Activated T-helper 2 cell treated with anti-CD3 and anti-CD28 coated beads, Interferon-gamma antibody, Interleukin-2, Interleukin-4, amounts not matched to agents 10 μg/mL and 5 μg/mL and 100 μg/mL, durations not matched to agents 14 hours and 24 hours and 36 hours (primary cell): Measurements from ENCODE around the gene MRPS7. TPM values are rescaled to one million over a fixed set of nuclear protein-coding genes. Genes with fewer than 3 reads are reported as not detected.
"Not testable (repeated sequence)": the region's sequence is repeated elsewhere in the genome, so short reads cannot be mapped to it uniquely, and the experiment has no call there.

Experiments used
- DNase-seq: peaks from one replicate; pipeline ENCODE4 v3.0.0; 2021; ENCODE audit warnings: low spot score
- H3K27ac Mint-ChIP-seq: one replicate; pipeline ENCODE4 v1.8.0; 2021; ENCODE audit warnings: mixed read lengths
- H3K27me3 Mint-ChIP-seq: one replicate; pipeline ENCODE4 v1.8.0; 2021; ENCODE audit warnings: low read depth, mixed read lengths
- H3K36me3 Mint-ChIP-seq: one replicate; pipeline ENCODE4 v1.8.0; 2021; ENCODE audit warnings: low read depth, mixed read lengths
- H3K4me1 Mint-ChIP-seq: one replicate; pipeline ENCODE4 v1.8.0; 2021; ENCODE audit warnings: low read depth, mixed read lengths
- H3K4me3 Mint-ChIP-seq: one replicate; pipeline ENCODE4 v1.8.0; 2021; ENCODE audit warnings: low read depth, mild to moderate bottlenecking, moderate library complexity, mixed read lengths
- H3K9me3 Mint-ChIP-seq: one replicate; pipeline ENCODE4 v1.8.0; 2021; ENCODE audit warnings: mixed read lengths
- intact Hi-C: fragments of 100-400 bp; cut with micrococcal nuclease; formaldehyde crosslinking; loops from one replicate; pipeline ENCODE4 v1.15.1; 2023
- total RNA-seq: library from RNA; stranded (reverse); gene quantifications from 2 replicates; pipeline ENCODE4 v1.2.3, GENCODE V29; 2022

The MRPS7 gene
- total RNA-seq, 1 donor from 2014 or later = 101 TPM

DNA sequence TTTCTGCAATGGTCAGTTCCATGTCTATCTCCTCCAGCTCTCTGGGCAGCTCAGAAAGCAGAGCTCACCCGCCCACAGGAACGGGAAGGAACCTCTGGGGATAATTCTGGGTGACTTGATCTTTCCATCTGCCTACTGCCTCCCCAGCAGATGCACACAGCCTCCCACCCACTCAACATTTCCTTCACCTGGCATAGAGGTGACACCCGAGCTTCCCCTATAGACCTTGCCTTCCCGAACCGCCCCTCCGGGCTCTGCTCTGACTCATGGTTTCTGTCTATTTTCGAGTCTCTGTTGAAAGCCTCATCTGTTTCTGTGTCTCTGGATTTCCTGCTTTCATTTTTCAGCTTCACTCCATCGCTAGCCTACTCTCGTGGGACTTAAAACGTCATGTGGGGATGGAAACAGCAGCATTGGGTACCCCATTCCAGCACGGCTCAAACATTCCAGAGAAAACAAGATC is 11.6 kb upstream of the MRPS7 start:
- Mint-ChIP-seq H3K9me3 (no peaks in the 10 kb centered on the region), H3K4me1 (peaks cover 53% of the 10 kb centered on the region), H3K27ac (peak overlapping the region; percentile 95), H3K27me3 (no peaks in the 10 kb centered on the region), H3K4me3 (peak overlapping the region; percentile 72), H3K36me3 (peaks cover 33% of the 10 kb centered on the region)
- peak; percentile 64 for DNase-seq
- intact Hi-C loops = loop anchor here (1.0 to 10.0 kb wide), 2 partner anchors 10 to 45 kb away; partner anchors contain the start of gene NUP85

DNA sequence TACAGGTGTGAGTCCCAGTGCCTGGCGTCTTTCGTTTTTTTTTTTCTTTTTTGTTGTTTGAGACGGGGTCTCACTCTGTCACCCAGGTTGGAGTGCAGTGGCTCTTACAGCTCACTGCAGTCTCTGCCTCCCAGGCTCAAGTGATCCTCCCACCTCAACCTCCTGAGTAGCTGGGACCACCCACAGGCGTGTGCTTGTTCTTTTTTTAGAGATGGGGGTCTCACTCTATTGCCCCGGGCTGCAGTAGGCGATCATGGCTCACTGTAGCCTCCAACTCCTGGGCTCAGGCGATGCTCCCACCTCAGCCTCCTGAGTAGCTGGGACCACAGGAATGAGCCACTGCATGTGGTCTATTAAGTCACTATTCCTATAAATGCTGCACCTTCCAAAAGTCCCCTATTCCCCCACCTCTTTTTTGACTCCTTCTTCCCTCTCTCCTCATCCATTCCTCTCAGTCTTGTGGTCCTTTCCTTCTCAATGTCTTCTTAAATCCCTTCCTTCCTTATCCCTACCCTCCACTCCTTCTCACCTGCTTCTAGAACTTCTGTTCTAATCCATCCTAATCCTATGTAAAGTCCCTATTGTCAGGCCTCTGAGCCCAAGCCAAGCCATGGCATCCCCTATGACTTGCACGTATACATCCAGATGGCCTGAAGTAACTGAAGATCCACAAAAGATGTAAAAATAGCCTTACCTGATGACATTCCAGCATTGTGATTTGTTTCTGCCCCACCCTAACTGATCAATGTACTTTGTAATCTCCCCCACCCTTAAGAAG is 9.5 kb upstream of the MRPS7 start:
- intact Hi-C loops = loop anchor here (10.0 kb wide), 1 partner anchor 47 kb away; the partner anchor contains the start of gene NUP85
- H3K4me3 Mint-ChIP-seq = no peak overlapping the region
- no peaks in the 10 kb centered on the region for H3K27me3 Mint-ChIP-seq
- DNase-seq = no peak
- H3K4me1 Mint-ChIP-seq = peaks cover 63% of the 10 kb centered on the region
- no peaks in the 10 kb centered on the region for H3K9me3 Mint-ChIP-seq
- peak overlapping the region; percentile 75 for H3K27ac Mint-ChIP-seq
- peaks cover 18% of the 10 kb centered on the region for H3K36me3 Mint-ChIP-seq

DNA sequence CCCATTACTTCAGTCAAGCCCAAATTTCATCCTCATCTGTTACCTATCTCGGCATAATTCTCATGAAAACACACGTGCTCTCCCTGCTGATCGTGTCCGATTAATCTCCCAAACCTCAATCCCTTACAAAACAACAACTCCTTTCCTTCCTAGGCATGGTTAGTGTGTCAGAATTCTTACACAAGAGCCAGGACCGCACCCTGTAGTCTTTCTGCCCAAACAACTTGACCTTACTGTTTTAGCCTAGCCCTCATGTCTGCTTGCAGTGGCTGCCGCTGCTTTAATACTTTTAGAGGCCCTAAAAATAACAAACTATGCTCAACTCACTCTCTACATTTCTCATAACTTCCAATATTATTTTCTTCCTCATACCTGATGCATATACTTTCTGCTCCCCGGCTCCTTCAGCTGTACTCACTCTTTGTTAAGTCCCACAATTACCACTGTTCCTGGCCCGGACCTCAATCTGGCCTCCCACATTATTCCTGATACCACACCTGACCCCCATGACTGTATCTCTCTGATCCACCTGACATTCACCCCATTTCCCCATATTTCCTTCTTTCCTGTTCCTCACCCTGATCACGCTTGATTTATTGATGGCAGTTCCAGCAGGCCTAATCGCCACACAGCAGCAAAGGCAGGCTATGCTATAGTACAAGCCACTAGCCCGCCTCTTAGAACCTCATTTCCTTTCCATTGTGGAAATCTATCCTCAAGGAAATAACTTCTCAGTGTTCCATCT is 5.6 kb upstream of the MRPS7 start:
- DNase-seq, H3K9me3 Mint-ChIP-seq, H3K27me3 Mint-ChIP-seq, H3K4me3 Mint-ChIP-seq: not testable (repeated sequence)
- Mint-ChIP-seq H3K36me3 (peaks cover 13% of the 10 kb centered on the region), H3K27ac (peak overlapping the region; percentile 29), H3K4me1 (peaks cover 70% of the 10 kb centered on the region)
- intact Hi-C loops = loop anchor here (10.0 kb wide), 1 partner anchor 51 kb away; the partner anchor contains the start of gene NUP85

DNA sequence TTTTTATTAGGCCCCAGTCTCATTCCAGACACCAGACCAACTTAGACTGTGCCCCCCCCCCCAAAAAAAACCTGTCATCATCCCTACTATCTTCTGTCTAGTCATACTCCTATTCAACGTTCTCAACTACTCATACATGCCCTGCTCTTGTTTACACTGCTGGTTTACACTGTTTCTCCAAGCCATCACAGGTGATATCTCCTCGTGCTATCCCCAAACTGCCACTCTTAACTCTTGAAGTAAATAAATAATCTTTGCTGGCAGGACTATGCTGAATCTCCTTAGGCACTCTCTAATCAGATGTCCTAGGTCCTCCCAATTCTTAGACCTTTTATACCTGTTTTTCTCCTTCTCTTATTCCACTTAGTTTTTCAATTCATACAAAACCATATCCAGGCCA is 4.5 kb upstream of the MRPS7 start:
- not testable (repeated sequence) for H3K4me3 Mint-ChIP-seq, H3K27ac Mint-ChIP-seq, H3K9me3 Mint-ChIP-seq, DNase-seq, H3K27me3 Mint-ChIP-seq
- H3K4me1 Mint-ChIP-seq = peaks cover 62% of the 10 kb centered on the region
- peaks cover 21% of the 10 kb centered on the region for H3K36me3 Mint-ChIP-seq
- intact Hi-C loops = loop anchor here (10.0 kb wide), 1 partner anchor 52 kb away; the partner anchor contains the start of gene NUP85

DNA sequence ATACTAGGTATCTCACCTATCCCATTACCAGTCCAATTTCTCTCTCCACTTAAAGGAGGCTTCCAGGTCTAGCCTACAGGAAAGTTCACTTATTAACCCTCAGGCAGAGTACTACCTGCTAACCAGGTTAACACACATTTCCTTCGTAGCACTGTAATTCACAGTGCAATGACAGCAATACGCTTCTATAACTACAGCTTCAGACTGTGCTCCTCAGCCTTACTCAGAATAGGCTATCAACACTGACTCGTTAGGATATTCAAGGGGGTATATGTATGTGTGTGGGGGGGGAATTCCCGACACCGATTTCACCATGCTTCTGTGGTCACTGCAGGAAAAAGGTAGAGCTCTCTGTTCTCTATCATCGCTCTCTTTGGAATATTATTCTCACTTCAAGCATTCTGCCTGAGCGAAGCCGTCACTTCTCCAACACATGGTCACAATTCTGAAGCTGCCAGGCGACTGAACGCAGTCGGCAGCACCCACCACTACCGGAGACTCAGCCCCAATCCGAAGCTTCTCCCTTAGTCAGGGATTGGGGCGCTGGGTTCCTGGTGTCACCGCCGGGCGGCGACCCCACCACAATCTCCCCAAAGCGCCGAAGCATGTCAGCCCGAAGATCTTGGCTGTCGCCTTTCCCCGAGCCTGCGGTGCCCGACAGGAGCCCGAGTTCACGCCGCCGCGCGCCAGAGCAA is 891 bp upstream of the MRPS7 start:
- no peak for DNase-seq
- intact Hi-C loops = loop anchor here (1.0 to 10.0 kb wide), 4 partner anchors 10 to 324 kb away; partner anchors contain the start of genes MYO15B, SLC25A19 and SUMO2
- Mint-ChIP-seq H3K27ac (peak overlapping the region; percentile 100), H3K27me3 (no peaks in the 10 kb centered on the region), H3K4me3 (peak overlapping the region; percentile 99), H3K4me1 (peaks cover 50% of the 10 kb centered on the region), H3K36me3 (peaks cover 50% of the 10 kb centered on the region), H3K9me3 (no peaks in the 10 kb centered on the region)

DNA sequence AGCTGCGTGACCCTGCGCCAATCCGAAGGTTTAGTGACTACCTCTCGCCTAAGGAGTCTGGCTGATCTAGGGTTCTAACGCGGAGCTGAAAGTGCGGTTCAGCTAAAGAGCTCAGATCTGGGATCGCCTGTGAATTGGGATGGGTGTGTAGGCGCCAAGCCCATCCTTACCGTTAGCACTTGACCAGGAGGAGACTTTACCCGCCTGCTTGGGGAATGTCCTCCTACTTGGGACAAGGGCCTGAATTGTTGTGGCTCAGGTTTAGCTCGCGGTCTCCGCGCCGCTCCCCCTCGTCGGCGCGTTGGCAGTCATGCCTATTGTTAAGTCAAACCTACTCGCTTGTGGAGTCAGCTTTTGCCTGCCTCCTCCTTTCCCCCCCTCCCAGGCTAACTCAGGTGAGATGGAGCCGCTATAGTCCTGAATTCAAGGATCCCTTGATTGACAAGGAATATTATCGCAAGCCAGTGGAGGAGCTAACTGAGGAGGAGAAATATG is 480 bp downstream of the MRPS7 start:
- peaks cover 42% of the 10 kb centered on the region for H3K4me1 Mint-ChIP-seq
- no peaks in the 10 kb centered on the region for H3K9me3 Mint-ChIP-seq
- peaks cover 63% of the 10 kb centered on the region for H3K36me3 Mint-ChIP-seq
- H3K4me3 Mint-ChIP-seq = peak overlapping the region; percentile 99
- peak overlapping the region; percentile 100 for H3K27ac Mint-ChIP-seq
- intact Hi-C loops = loop anchor here (1.0 to 10.0 kb wide), 3 partner anchors 8 to 323 kb away; partner anchors contain the start of genes MYO15B and SUMO2
- DNase-seq = no peak
- H3K27me3 Mint-ChIP-seq = no peaks in the 10 kb centered on the region

DNA sequence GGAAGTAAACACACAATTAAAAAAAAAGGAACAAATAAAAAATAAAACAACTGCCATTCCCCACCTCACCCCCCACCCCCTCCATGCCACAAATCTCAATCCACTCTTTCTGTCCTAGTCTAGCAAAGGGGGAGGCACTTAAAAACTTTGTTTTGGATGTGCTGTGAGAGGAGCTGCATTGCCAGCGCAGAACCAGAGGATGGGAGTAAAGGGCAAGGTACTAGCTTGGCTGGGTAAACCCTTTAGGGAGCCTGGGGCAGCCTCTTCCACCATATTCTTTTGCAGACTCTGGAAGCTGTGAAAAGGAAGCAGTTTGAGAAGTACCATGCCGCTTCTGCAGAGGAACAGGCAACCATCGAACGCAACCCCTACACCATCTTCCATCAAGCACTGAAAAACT is 1.4 kb downstream of the MRPS7 start:
- Mint-ChIP-seq H3K4me3 (peak overlapping the region; percentile 99), H3K27me3 (no peaks in the 10 kb centered on the region), H3K27ac (peak overlapping the region; percentile 100), H3K36me3 (peaks cover 67% of the 10 kb centered on the region), H3K9me3 (no peaks in the 10 kb centered on the region), H3K4me1 (peaks cover 37% of the 10 kb centered on the region)
- no peak for DNase-seq
- intact Hi-C loops = loop anchor here (5.0 to 10.0 kb wide), 2 partner anchors 81 to 322 kb away; partner anchors contain the start of genes MYO15B and SUMO2

DNA sequence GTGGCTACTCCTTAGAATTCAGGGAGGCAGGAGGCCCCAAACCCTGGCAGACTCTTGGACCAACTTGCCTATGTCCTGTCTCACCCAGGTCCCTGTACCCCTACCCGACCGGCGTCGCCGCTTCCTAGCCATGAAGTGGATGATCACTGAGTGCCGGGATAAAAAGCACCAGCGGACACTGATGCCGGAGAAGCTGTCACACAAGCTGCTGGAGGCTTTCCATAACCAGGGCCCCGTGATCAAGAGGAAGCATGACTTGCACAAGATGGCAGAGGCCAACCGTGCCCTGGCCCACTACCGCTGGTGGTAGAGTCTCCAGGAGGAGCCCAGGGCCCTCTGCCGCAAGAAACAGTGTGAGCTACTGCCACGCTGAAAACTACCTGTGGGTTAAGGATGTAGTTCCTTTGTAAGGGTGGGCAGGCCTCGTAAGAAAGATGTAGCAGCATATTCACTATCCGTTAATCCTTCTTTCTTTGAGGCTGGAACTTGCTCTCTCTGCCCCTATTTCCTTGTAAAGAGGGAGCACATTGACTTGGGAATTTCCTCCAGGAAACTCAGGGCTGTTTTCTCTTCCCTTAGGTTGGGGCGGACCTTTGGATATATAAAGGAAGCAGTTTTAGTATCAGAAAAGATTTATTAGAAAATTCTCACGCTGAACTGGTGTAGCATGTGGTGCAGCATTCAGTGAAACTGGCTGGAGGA is 4.1 kb downstream of the MRPS7 start:
- no peaks in the 10 kb centered on the region for H3K9me3 Mint-ChIP-seq
- H3K36me3 Mint-ChIP-seq = peaks cover 67% of the 10 kb centered on the region
- H3K4me3 Mint-ChIP-seq = no peak overlapping the region
- peaks cover 26% of the 10 kb centered on the region for H3K4me1 Mint-ChIP-seq
- no peak for DNase-seq
- no peak overlapping the region for H3K27ac Mint-ChIP-seq
- intact Hi-C loops = loop anchor here (10.0 kb wide), 1 partner anchor 319 kb away; the partner anchor contains the start of gene MYO15B
- no peaks in the 10 kb centered on the region for H3K27me3 Mint-ChIP-seq

DNA sequence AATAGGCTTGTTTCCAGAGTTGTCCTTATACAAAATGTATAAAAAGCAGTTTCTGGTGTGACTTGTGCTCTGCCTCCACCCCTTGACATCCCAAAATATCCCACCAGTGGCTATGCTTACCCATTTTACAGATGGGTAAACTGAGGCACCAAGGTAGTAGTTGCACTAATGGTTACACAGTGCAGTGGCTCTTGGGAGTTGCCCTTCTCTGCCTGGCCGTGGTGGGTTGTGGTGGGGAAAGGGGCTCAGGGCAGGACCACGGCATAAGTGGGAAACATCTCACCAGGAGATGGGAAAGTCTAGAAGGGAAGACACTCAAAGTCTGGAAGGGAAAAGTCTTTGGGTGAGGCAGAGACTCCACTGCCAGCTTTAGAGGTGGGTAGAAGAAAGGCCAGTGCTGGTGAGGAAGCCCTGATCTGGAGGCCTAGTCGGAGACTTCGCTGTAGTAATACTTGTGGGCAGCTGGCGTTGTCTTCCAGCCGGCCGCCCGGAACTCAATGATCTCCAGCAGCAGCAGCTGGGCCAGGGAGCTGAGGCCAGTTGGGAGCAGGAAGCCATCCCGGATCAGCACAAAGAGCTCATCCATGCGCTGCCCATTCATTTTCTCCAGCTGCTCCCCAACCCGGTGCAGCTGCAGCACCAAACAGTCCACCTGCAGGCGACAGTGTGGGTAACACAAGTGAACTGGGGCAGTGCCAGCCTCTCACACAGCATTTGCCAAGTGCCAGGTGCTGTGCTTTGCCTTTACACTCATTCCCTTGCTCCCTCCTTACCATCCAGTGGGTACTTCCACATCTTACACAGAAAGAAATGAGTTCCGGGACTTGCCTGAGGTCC is 4.9 kb downstream of the MRPS7 start:
- Mint-ChIP-seq H3K36me3 (peaks cover 65% of the 10 kb centered on the region), H3K27ac (no peak overlapping the region), H3K4me3 (no peak overlapping the region)

DNA sequence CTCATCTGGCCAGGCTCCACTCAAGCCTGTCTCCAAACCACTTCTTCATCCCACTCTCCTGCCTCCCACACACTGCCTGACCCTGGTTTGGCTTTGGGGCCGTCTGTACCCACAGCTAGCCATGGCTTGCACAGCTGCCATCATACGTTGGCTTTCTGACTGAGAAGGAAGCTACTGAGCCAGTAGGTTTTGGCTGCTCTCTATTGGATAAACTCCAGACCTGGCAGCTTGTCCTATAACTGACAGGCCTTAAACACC is 5.4 kb downstream of the MRPS7 start:
- H3K9me3 Mint-ChIP-seq = no peaks in the 10 kb centered on the region
- no peaks in the 10 kb centered on the region for H3K27me3 Mint-ChIP-seq
- intact Hi-C loops = loop anchor here (10.0 kb wide), 1 partner anchor 318 kb away; the partner anchor contains the start of gene MYO15B
- H3K27ac Mint-ChIP-seq = no peak overlapping the region
- no peak for DNase-seq
- H3K4me3 Mint-ChIP-seq = no peak overlapping the region
- H3K4me1 Mint-ChIP-seq = peaks cover 28% of the 10 kb centered on the region
- peaks cover 64% of the 10 kb centered on the region for H3K36me3 Mint-ChIP-seq

More for the DNA sequence above, 4.9 kb downstream of the MRPS7 start:
- no peak for DNase-seq
- H3K27me3 Mint-ChIP-seq = no peaks in the 10 kb centered on the region
- H3K9me3 Mint-ChIP-seq = no peaks in the 10 kb centered on the region
- peaks cover 26% of the 10 kb centered on the region for H3K4me1 Mint-ChIP-seq
- intact Hi-C loops = loop anchor here (10.0 kb wide), 1 partner anchor 318 kb away; the partner anchor contains the start of gene MYO15B
